ENCODE measurements around the gene GOLGA1.

GRCh38 chr9:124983698-124984097 is 42.8 kb upstream of the GOLGA1 start:
- no peak for TF ChIP-seq CTCF (IDR thresholded peaks at IDR 0.05; ENCODE audit: low read depth, low read length)
- no peak for TF ChIP-seq EZH2phosphoT487 (IDR thresholded peaks at IDR 0.05; ENCODE audit: low read depth)
